Measurements from ENCODE around the gene DNAJC5.

- TF ChIP-seq, protein P1, sequence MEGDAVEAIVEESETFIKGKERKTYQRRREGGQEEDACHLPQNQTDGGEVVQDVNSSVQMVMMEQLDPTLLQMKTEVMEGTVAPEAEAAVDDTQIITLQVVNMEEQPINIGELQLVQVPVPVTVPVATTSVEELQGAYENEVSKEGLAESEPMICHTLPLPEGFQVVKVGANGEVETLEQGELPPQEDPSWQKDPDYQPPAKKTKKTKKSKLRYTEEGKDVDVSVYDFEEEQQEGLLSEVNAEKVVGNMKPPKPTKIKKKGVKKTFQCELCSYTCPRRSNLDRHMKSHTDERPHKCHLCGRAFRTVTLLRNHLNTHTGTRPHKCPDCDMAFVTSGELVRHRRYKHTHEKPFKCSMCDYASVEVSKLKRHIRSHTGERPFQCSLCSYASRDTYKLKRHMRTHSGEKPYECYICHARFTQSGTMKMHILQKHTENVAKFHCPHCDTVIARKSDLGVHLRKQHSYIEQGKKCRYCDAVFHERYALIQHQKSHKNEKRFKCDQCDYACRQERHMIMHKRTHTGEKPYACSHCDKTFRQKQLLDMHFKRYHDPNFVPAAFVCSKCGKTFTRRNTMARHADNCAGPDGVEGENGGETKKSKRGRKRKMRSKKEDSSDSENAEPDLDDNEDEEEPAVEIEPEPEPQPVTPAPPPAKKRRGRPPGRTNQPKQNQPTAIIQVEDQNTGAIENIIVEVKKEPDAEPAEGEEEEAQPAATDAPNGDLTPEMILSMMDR (IDR thresholded peaks at IDR 0.05), result no peak
- no peak for TF ChIP-seq EZH2 (IDR thresholded peaks at IDR 0.05; ENCODE audit: borderline replicate concordance, insufficient read depth, low read depth, low read length, poor library complexity, severe bottlenecking)
Measured at GRCh38 chr20:63898882-63899558, 4.1 kb downstream of the DNAJC5 start.

All from B cell (primary cell).